ENCODE data around the gene SPOCK2.
"Not testable (repeated sequence)": the region's sequence is repeated elsewhere in the genome, so short reads cannot be mapped to it uniquely, and the experiment has no call there.

SPOCK2 gene

GRCh38 chr10:72108004-72108370 is 19.6 kb upstream of the SPOCK2 start:
- DNase-seq (ENCODE audit: low read depth in 2 of 2) = not testable (repeated sequence)

GRCh38 chr10:72107325-72108003 is 19.1 kb upstream of the SPOCK2 start:
- no peak for DNase-seq (ENCODE audit: low read depth in 2 of 2)

- DNase-seq (ENCODE audit: low read depth in 2 of 2) = no peak
Measured at GRCh38 chr10:72106896-72107295, 18.5 kb upstream of the SPOCK2 start.

- no peak for DNase-seq (ENCODE audit: low read depth in 2 of 2)
Measured at GRCh38 chr10:72106154-72106849, 18.0 kb upstream of the SPOCK2 start.

GRCh38 chr10:72105710-72106109 is 17.4 kb upstream of the SPOCK2 start:
- no peak for DNase-seq (ENCODE audit: low read depth in 2 of 2)

- DNase-seq (ENCODE audit: low read depth in 2 of 2) = no peak
Measured at GRCh38 chr10:72105098-72105475, 16.7 kb upstream of the SPOCK2 start.

GRCh38 chr10:72104472-72105097 is 16.2 kb upstream of the SPOCK2 start:
- no peak for DNase-seq (ENCODE audit: low read depth in 2 of 2)

GRCh38 chr10:72099600-72099921 is 11.2 kb upstream of the SPOCK2 start:
- no peak for DNase-seq (ENCODE audit: low read depth in 2 of 2)

- DNase-seq (ENCODE audit: low read depth in 2 of 2) = no peak
Measured at GRCh38 chr10:72098836-72099599, 10.7 kb upstream of the SPOCK2 start.

GRCh38 chr10:72098301-72098835 is 10.0 kb upstream of the SPOCK2 start:
- no peak for DNase-seq (ENCODE audit: low read depth in 2 of 2)

GRCh38 chr10:72097448-72098300 is 9.3 kb upstream of the SPOCK2 start:
- no peak for DNase-seq (ENCODE audit: low read depth in 2 of 2)

- DNase-seq (ENCODE audit: low read depth in 2 of 2) = no peak
Measured at GRCh38 chr10:72096115-72097000, 8.0 kb upstream of the SPOCK2 start.

- no peak for DNase-seq (ENCODE audit: low read depth in 2 of 2)
Measured at GRCh38 chr10:72095195-72095594, 6.8 kb upstream of the SPOCK2 start.

- no peak for DNase-seq (ENCODE audit: low read depth in 2 of 2)
Measured at GRCh38 chr10:72094574-72094973, 6.2 kb upstream of the SPOCK2 start.

- no peak for DNase-seq (ENCODE audit: low read depth in 2 of 2)
Measured at GRCh38 chr10:72093450-72093849, 5.1 kb upstream of the SPOCK2 start.

GRCh38 chr10:72092987-72093386 is 4.6 kb upstream of the SPOCK2 start:
- DNase-seq (ENCODE audit: low read depth in 2 of 2) = no peak

GRCh38 chr10:72092171-72092924 is 4.0 kb upstream of the SPOCK2 start:
- DNase-seq (ENCODE audit: low read depth in 2 of 2) = no peak

- DNase-seq (ENCODE audit: low read depth in 2 of 2) = no peak
Measured at GRCh38 chr10:72090326-72090725, 2.0 kb upstream of the SPOCK2 start.

- DNase-seq (ENCODE audit: low read depth in 2 of 2) = no peak
Measured at GRCh38 chr10:72089618-72090017, 1.3 kb upstream of the SPOCK2 start.
